GM20431 (cell line): ENCODE measurements around the gene FNDC1.

Experiments
- in situ Hi-C: fragments of 300-500 bp; cut with MseI, MboI; formaldehyde crosslinking; loops from one replicate; pipeline ENCODE4 v1.15.0; 2020; ENCODE audit warnings: low sequenced_read_pairs; ENCODE audit not compliant: unreplicated experiment

Gene FNDC1

GRCh38 chr6:159302594-159302992 lies 133.4 kb downstream of the FNDC1 start:
- in situ Hi-C loops = no loop called here

DNA sequence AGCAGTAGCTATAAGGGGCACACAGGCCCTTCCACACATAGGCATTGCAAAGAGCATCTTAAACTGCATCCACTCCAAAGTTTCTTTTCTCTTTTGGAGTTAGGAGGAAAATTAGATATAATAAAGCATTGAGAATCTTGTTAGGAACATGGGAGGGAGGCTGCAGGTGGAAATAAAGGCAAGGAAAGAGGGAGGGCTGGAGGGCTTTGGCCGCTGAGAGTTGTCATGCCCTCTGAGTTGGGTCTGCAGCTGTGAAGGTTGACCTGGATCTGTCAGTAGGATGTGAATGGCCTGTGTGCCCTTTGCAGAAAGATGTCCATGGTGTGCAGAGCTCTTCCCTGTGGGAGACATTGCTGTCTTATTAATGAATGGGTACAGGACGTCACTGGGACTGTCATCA lies 134.0 kb downstream of the FNDC1 start:
- in situ Hi-C loops = no loop called here

DNA sequence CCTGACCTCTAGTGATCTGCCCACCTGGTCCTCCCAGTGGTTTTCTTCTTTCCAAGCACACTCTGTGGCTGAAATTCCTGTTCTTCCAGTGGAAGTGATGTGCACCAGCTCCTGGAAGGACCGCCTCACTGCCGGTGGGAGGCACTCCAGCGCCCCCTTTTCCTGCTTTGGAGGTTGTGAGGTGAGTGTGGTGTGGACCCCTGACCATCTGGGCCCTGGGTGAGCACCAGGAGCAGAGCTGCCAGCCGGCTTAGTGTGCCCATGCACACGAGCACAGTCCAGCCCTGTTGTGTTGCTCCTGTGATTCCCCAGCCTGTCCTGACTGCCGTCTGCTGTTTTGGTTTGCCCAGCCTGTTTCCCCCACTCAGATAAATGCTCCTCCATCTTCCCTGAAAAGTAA lies 134.6 kb downstream of the FNDC1 start:
- in situ Hi-C loops = no loop called here

DNA sequence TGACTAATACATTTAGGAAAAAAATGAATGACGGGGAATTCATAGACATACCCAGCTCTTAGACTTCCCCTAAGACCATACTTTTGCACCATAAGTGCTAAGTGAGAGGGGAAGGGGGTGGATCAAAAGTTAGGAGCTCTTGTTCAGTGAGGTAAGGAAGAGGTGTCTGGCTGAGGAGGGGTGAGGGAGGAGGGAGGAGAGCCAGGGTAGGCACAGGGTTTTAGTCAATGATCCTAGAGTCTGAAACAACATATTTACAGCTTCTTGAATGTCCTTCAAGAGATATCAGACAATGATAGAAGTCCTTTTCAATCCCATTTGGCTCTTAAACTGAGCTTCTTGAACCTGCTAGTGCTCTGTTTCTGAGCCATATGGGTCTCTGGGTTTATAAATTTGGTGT lies 135.4 kb downstream of the FNDC1 start:
- in situ Hi-C loops = no loop called here

- in situ Hi-C loops = no loop called here
These were observed 136.0 kb downstream of the FNDC1 start for GRCh38 chr6:159305159-159305558.

GRCh38 chr6:159305804-159306537 lies 136.8 kb downstream of the FNDC1 start:
- in situ Hi-C loops = no loop called here

- in situ Hi-C loops = no loop called here
These were observed 138.1 kb downstream of the FNDC1 start for GRCh38 chr6:159307246-159307790.

- in situ Hi-C loops = no loop called here
These were observed 139.0 kb downstream of the FNDC1 start for GRCh38 chr6:159308198-159308597.

- in situ Hi-C loops = no loop called here
These were observed 140.5 kb downstream of the FNDC1 start for GRCh38 chr6:159309723-159310122.

DNA sequence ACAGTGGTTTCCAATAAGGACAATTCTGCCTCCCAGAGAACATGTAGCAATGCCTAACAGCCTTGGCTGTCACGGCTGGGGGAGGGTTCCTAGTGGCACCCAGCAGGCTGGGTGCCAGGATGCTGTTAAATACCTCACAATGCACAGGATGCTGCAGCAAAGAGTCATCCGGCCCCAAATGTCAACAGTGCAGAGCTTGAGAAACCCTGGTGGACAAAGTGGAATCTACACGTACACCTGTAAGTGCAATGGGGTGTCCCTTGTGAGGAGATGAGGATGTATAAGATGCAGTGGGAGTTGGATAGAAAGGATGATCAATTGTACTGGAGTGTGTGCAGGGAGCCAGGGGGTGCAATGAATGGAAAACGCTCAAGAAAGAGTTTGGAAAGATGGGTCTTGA lies 142.4 kb downstream of the FNDC1 start:
- in situ Hi-C loops = no loop called here

GRCh38 chr6:159312206-159312605 lies 143.0 kb downstream of the FNDC1 start:
- in situ Hi-C loops = no loop called here

DNA sequence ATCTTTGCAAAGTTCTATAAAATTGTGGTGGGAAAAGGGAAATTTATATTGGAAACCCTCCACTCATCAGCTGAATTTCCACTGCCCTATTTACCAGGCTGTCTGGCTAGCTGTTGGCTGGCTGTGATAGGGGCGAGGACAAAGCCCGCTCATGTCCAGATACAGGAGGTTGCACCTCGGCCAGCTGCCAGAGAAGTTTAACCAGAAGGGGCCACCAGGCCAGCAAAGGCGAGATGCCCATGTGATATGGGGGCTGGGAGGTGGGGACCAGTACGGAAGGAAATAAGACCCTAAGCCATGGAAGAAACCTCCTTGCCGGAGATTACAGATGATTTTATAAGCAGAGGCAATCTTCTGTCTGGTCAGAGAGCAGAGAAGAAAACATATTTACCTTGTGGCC lies 143.8 kb downstream of the FNDC1 start:
- in situ Hi-C loops = no loop called here

DNA sequence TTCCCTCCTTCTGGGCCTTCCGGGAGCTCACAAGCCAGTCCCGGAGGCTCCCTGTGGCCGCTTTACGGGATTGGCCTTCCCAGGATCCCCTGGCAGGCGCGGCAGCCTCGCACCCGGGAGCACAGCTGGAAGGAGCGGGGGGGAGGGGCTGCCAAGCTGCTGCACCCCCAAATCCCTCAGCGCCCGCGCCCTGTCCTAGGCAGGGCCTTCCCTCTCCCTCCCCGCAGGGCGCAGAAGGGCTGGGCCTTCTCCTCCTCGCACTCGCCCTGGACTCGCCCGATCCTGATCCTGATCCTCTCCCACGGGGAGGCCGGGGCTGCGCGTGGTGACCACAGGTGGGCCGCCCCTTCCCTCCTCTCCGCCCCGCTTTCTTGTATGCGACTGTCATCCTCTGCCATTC lies 146.4 kb downstream of the FNDC1 start:
- in situ Hi-C loops = no loop called here

- in situ Hi-C loops = no loop called here
These were observed 148.2 kb downstream of the FNDC1 start for GRCh38 chr6:159317430-159317829.

- in situ Hi-C loops = no loop called here
These were observed 152.1 kb downstream of the FNDC1 start for GRCh38 chr6:159321267-159321666.
